Amniotic stem cell (primary cell): Measurements from ENCODE around the gene SHLD1.

ENCODE experiments used
- DNase-seq: peaks from one replicate; lab custom pipeline; 2025; lab: John Stamatoyannopoulos, UW

Gene SHLD1

DNA sequence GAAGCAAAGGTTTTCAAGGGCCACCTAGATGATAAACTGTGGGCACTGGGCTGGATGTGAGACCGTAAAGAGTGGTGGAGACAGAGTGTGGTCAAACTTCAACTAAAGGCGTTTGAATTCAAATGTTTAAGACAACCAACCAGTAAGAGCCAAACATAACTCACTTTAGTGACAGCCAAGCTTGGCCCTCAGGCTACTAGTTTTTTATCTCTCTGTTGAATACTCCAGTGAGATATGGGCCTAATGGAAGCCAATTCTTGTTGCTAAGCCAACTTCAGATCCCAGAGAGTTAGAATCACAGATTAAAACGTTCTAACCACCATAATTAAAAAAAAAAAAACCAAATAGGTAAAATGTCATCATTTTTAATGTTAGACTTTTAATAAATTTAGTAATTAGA lies 142.9 kb downstream of the SHLD1 start:
- DNase-seq: no peak

DNA sequence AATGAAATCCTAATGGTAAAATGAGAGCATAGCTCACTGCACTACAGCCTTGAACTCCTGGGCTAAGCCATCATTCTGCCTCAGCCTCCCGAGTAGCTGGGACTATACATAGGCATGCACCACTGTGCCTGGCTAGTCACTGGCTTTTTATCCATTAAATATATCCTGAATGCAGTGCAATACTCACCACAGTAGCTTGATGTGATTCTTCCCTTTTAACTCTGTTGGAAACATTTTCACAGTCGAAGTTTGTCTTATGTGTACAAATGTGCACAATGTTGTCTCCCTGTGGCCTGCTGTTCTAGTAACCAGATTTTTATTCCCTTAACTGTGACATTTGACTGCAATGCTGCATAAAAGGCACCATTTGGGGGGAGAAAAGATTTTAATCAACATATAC lies 143.4 kb downstream of the SHLD1 start:
- DNase-seq: no peak

DNA sequence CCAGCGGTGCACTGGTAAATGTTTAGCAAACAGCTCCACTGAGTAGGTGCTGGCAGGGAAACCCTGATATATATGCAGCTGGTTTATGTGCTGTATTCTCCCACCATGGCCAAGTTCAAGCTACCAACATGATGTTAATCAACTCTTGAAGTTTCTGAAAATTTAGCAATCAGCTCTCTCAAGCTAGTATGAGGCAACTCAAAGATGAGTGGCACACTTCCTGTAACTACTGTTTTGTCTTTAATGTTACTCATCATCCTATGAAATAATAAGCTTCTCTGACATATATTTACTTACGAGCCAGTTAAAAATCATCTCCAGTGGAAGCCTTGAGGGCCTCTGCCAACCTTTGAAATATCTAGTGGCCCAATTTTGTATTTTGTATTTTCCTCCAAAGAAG lies 145.4 kb downstream of the SHLD1 start:
- DNase-seq: no peak

DNA sequence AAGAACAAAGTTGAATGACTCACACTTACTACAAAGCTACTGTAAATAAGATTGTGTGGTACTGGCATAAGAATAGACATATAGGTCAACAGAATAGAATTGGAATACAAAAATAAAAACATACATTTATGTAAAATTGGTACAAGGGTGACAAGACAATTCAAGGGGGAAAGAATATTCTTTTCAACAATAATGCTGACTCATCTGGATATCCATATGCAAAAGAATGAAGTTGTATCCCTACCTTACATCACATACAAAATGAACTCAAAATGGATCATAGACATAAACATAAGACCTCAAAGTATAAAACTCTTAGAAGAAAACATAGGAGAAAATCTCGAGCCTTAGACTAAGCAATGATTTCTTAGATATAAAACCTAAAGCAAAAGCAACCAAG lies 149.2 kb downstream of the SHLD1 start:
- DNase-seq: no peak

DNA sequence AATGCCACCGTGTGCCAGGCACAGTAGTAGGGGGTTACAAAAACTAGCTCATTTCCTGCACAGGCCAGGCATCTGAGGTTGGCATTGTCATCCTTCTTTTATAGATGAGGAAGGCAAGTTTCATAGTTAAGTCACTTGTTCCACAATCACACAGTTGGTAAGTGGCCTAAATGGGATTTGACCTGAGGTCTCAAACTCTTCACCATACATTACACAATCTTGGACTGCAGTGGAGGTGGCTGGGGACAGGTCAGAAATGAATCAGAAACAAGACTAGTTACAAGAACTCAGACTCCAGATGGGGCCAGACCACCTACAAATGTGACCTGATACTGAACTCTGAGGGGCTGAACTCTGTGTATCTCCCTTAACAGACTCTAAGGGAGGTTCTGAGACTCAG lies 150.7 kb downstream of the SHLD1 start:
- no peak for DNase-seq

DNA sequence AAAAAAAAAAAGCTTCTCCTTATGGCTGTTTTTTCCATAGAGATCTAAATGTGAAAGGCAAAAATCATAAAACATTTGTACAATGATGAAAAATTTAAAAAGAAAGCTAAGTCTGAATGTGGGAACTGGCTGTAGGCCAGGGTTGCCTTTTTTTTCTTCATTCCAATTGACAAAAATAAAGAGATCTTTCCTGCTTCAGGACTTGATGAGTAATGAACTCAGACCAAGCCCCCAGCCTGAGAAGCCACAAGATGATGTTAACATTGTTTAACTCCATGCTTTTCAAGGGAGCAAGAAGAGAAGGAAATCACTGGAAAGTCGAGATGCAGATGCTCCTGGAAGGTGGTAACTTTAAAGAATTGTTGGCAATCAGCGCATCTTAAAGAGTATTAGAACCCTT lies 158.8 kb downstream of the SHLD1 start:
- no peak for DNase-seq

DNA sequence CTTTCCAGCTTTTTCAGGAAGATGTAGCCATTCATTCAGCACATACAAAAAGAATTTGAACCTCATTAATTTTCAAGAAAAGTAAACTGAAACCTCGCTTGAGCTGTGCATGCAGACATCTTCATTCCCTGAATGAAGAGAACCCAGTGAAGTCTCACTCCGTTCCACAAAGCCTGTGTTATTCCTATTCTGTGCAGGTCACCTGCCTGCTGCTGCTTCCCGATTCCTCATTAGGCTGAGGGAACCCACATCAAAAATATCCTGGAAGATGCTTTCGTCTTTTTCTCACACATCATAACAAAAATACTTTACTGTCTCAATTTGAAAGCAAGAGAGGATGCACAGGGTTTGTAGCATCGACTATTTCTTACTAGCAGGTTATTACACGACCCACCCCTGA lies 160.0 kb downstream of the SHLD1 start:
- no peak for DNase-seq

DNA sequence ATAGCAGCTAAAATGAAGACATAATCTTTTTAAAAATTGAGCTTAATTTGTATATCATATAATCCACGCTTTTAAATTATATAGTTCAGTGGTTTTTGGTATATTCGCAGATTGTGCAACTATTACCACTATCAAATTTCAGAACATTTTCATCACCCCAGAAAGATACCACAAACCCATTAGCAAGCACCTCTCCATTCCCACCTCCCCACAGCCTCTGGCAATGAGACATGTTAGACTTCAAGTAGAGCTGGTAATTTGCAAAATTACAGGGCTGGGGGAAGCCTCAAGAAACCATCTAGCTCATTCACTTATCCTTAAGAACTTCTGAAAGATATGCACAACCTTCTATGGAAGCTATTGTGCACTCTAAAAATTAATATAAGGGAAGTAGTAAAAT lies 163.0 kb downstream of the SHLD1 start:
- DNase-seq: no peak
